HepG2 (cell line): ENCODE data around the gene KIAA1549. TPM values are rescaled to one million over a fixed set of nuclear protein-coding genes. Genes with fewer than 3 reads are reported as not detected.

Experiments used
- ATAC-seq: fragments of 200-7000 bp; cut with Tn5 transposase; 3 replicates; pipeline ENCODE4 v1.9.1; 2020; ENCODE audit warnings: mild to moderate bottlenecking, moderate library complexity
- BruUV-seq: library from RNA; stranded (reverse); fragments of 400-500 nt; replicated peaks from 2 replicates; lab custom pipeline; 2021; lab: Mats Ljungman, UMichigan
- CTCF ChIA-PET: fragments of 300-600 bp; formaldehyde crosslinking; extraction: SDS; loops from one replicate; lab custom pipeline; 2021; ENCODE audit warnings: low total read pairs, inconsistent platforms, low intra/inter-chr PET ratio; lab: Yijun Ruan, JAX
- POLR2A ChIA-PET: fragments of 350-600 bp; sonication (Branson Sonifier 250); formaldehyde crosslinking; loops from one replicate; lab custom pipeline; 2020; ENCODE audit warnings: antibody characterized with exemption, inconsistent platforms; lab: Yijun Ruan, JAX
- DNase-seq: peaks from one replicate; pipeline ENCODE4 v3.0.0-alpha.2; 2015; ENCODE audit warnings: low spot score
- FAIRE-seq: peaks from 3 replicates; lab custom pipeline; 2011; peaks lifted over from hg19 to GRCh38; lab: Jason Lieb, UNC
- H2AFZ ChIP-seq: one replicate; pipeline ENCODE4 v1.6.1; 2011; ENCODE audit warnings: low read length, inconsistent platforms
- H3K27ac ChIP-seq: fragments of 300-600 bp; 3 replicates; pipeline ENCODE4 v1.8.0; 2011; ENCODE audit warnings: mixed run types, mild to moderate bottlenecking, mixed read lengths, low read length, inconsistent platforms; ENCODE audit not compliant: insufficient read depth; ENCODE audit errors: extremely low read length
- H3K27me3 ChIP-seq, 2 experiments: fragments of 200-600 bp in 1 of 2; 2 replicates in 1 of 2; 3 replicates in 1 of 2; pipeline versions ENCODE4 v1.6.0 to v1.8.0; 2011; ENCODE audit warnings: low read length in 2 of 2, mild to moderate bottlenecking in 2 of 2, moderate library complexity in 2 of 2, inconsistent platforms in 1 of 2; ENCODE audit not compliant: insufficient read depth in 2 of 2, control insufficient read depth in 1 of 2
- H3K36me3 ChIP-seq, 2 experiments: fragments of 200-600 bp in 1 of 2; replicated peaks in 1 of 2; 2 replicates in 1 of 2; 3 replicates in 1 of 2; pipeline versions ENCODE4 v1.5.1 to v1.8.0; 2011; ENCODE audit warnings: low read length in 2 of 2, inconsistent platforms in 1 of 2; ENCODE audit not compliant: insufficient read depth in 2 of 2, control insufficient read depth in 1 of 2
- H3K4me1 ChIP-seq: 2 replicates; pipeline ENCODE4 v1.5.1; 2012; ENCODE audit warnings: low read length, inconsistent platforms; ENCODE audit not compliant: insufficient read depth
- H3K4me2 ChIP-seq: 2 replicates; pipeline ENCODE4 v1.6.0; 2011; ENCODE audit warnings: low read depth, low read length, inconsistent platforms
- H3K4me3 ChIP-seq, 3 experiments: fragments of 200-600 bp in 1 of 3; sonication (generic), shearing (Covaris generic) in 1 of 3; replicated peaks in 1 of 3; 2 replicates each; pipeline ENCODE4 v1.5.1; 2011 to 2016; ENCODE audit warnings: low read length in 3 of 3, inconsistent platforms in 2 of 3, low read depth in 2 of 3, mild to moderate bottlenecking in 2 of 3, control low read depth in 1 of 3, mixed read lengths in 1 of 3; ENCODE audit not compliant: insufficient read depth in 1 of 3
- H3K79me2 ChIP-seq: one replicate; pipeline ENCODE4 v1.6.1; 2011; ENCODE audit warnings: low read length, inconsistent platforms; ENCODE audit not compliant: insufficient read depth
- H3K9ac ChIP-seq: 2 replicates; pipeline ENCODE4 v1.6.0; 2011; ENCODE audit warnings: mild to moderate bottlenecking, low read depth, low read length, inconsistent platforms; ENCODE audit not compliant: insufficient read depth
- H3K9me3 ChIP-seq: 2 replicates; pipeline ENCODE4 v1.5.1; 2012; ENCODE audit warnings: mild to moderate bottlenecking, low read length
- H4K20me1 ChIP-seq: 2 replicates; pipeline ENCODE4 v1.6.0; 2011; ENCODE audit warnings: inconsistent platforms, mild to moderate bottlenecking, low read length, moderate library complexity; ENCODE audit not compliant: insufficient read depth
- ATAD3A ChIP-seq: sonication (generic); formaldehyde crosslinking; IDR thresholded peaks from 2 replicates; pipeline ENCODE4 v1.4.0; 2020; ENCODE audit warnings: missing genetic modification reagents
- IKZF1 ChIP-seq: fragments of 450-650 bp; IDR thresholded peaks from 2 replicates; pipeline ENCODE4 v1.7.1; 2016
- RORA ChIP-seq: sonication (generic); formaldehyde crosslinking; IDR thresholded peaks from 2 replicates; pipeline ENCODE4 v1.5.0; 2020; ENCODE audit warnings: mild to moderate bottlenecking, missing genetic modification reagents, moderate library complexity
- SRF ChIP-seq: IDR thresholded peaks from 2 replicates; pipeline ENCODE4 v1.6.1; 2011; ENCODE audit warnings: mild to moderate bottlenecking, low read depth, low read length, moderate library complexity
- WGBS: methylation state at CpG from one replicate; pipeline ENCODE4 v1.1.6; 2017; ENCODE audit warnings: low lambda C conversion rate; 5-methylcytosine and 5-hydroxymethylcytosine counted together
- in situ Hi-C: cut with HindIII; loops from 2 replicates; pipeline ENCODE4 v1.10.0; 2017; ENCODE audit warnings: low pct_unique_long_range_greater_than_20kb; ENCODE audit not compliant: extremely low pct_ligation_motif_present
- intact Hi-C: fragments of 100-400 bp; cut with micrococcal nuclease; formaldehyde crosslinking; loops from one replicate; pipeline ENCODE4 v1.10.0; 2022; ENCODE audit not compliant: unreplicated experiment
- polyA plus RNA-seq, 8 experiments: library from polyadenylated mRNA; depleted of rRNA in 3 of 8; stranded (reverse) in 7 of 8; unstranded in 1 of 8; fragments of >200 nt; fragmentation: Illumina TruSeq in 4 of 8; extraction: Trizol in 4 of 8; gene quantifications; 2 replicates each; pipeline versions ENCODE4 v1.2.1 to v1.2.3, GENCODE V29; 2011 to 2016; ENCODE audit warnings: low read depth in 4 of 8, missing spikeins in 1 of 8, mixed read lengths in 1 of 8; ENCODE audit not compliant: insufficient read depth in 1 of 8
- total RNA-seq, 5 experiments: library from RNA; depleted of rRNA; stranded (reverse); fragments of >200 nt; fragmentation: Illumina TruSeq; extraction: Trizol; gene quantifications; 2 replicates each; pipeline ENCODE4 v1.2.3, GENCODE V29; 2016; ENCODE audit warnings: low read depth in 1 of 5
- TF ChIP-seq, protein P1 (sequence below): sonication (generic); formaldehyde crosslinking; IDR thresholded peaks from 2 replicates; pipeline ENCODE4 v1.4.0; 2020; ENCODE audit warnings: missing genetic modification reagents, borderline replicate concordance
- TF ChIP-seq, protein P2 (sequence below): sonication (generic); formaldehyde crosslinking; IDR thresholded peaks from 2 replicates; pipeline ENCODE4 v1.5.1; 2020; ENCODE audit warnings: mild to moderate bottlenecking, missing genetic modification reagents, moderate library complexity
- TF ChIP-seq, protein P3 (sequence below): sonication (generic); formaldehyde crosslinking; conservative IDR thresholded peaks from 2 replicates; pipeline ENCODE4 v1.8.0; 2022; ENCODE audit warnings: low read depth, missing genetic modification reagents
- TF ChIP-seq, protein P4 (sequence below): sonication (generic); formaldehyde crosslinking; IDR thresholded peaks from 2 replicates; pipeline ENCODE4 v1.5.0; 2020; ENCODE audit warnings: mild to moderate bottlenecking, missing genetic modification reagents, moderate library complexity
- TF ChIP-seq, protein P5 (sequence below): sonication (generic); formaldehyde crosslinking; IDR thresholded peaks from 2 replicates; pipeline ENCODE4 v1.4.0; 2020; ENCODE audit warnings: missing genetic modification reagents

The KIAA1549 gene
- total and polyA plus RNA-seq, 2 of the 13 experiments (the other 11 are each of a cell fraction or from before 2014, with no cell fraction given): 1.1 to 1.8 TPM

DNA sequence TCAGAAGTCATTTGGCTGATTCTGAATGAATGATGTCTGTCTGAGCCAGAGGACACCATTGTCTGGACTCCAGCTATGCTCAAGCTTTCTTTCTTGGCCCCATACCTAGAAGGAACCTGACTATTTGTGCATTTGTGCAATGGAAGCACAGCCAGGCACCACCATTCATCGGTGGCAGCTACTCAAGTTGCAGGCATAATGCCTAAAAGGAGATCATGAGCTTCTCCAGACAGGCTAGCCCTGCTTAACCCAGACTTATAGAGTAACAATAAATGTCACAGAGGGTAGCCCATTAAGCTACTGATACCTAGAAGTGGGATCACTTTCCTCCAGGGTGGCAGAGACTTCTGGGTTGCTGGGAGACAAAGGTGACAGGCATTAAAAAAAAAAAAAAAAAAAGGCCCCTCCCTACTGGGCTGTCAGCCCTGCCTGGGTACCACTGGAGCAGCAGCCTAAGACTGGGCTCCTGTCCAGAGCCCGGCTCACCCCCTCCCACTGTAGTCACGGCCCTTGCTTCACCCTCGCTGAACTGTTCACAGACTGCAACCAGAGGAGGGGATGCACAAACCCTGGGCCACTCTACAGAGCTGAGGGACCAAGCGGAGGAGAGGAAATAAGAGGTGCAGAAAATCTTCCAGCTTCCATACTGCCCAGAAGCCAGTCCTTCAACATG, 107.8 kb downstream of the KIAA1549 start:
- Histone ChIP-seq H2AFZ (no peak overlapping the region), H3K4me1 (no peaks in the 10 kb centered on the region), H3K9me3 (no peaks in the 10 kb centered on the region), H3K4me2 (no peak overlapping the region), H3K36me3 (peaks cover 2 to 3% of the 10 kb centered on the region in 2 experiments; a peak in 2 of 5 replicates), H3K27me3 (no peaks in the 10 kb centered on the region), H3K4me3 (no peak overlapping the region), H3K27ac (no peak overlapping the region), H3K9ac (no peak overlapping the region), H4K20me1 (no peaks in the 10 kb centered on the region), H3K79me2 (no peaks in the 10 kb centered on the region)
- in situ Hi-C loops (no loop called here), intact Hi-C loops (no loop called here)
- CTCF ChIA-PET: no interaction called here
- FAIRE-seq (no peak), ATAC-seq (no peak), DNase-seq (no peak)
- WGBS: 91% methylated on average over 5 of the region's 5 CpGs
- BruUV-seq: no TSS peak
- POLR2A ChIA-PET: no interaction called here
- no peak for TF ChIP-seq IKZF1
- no peak for TF ChIP-seq RORA (CRISPR knock-in tag)
- TF ChIP-seq, protein P1, sequence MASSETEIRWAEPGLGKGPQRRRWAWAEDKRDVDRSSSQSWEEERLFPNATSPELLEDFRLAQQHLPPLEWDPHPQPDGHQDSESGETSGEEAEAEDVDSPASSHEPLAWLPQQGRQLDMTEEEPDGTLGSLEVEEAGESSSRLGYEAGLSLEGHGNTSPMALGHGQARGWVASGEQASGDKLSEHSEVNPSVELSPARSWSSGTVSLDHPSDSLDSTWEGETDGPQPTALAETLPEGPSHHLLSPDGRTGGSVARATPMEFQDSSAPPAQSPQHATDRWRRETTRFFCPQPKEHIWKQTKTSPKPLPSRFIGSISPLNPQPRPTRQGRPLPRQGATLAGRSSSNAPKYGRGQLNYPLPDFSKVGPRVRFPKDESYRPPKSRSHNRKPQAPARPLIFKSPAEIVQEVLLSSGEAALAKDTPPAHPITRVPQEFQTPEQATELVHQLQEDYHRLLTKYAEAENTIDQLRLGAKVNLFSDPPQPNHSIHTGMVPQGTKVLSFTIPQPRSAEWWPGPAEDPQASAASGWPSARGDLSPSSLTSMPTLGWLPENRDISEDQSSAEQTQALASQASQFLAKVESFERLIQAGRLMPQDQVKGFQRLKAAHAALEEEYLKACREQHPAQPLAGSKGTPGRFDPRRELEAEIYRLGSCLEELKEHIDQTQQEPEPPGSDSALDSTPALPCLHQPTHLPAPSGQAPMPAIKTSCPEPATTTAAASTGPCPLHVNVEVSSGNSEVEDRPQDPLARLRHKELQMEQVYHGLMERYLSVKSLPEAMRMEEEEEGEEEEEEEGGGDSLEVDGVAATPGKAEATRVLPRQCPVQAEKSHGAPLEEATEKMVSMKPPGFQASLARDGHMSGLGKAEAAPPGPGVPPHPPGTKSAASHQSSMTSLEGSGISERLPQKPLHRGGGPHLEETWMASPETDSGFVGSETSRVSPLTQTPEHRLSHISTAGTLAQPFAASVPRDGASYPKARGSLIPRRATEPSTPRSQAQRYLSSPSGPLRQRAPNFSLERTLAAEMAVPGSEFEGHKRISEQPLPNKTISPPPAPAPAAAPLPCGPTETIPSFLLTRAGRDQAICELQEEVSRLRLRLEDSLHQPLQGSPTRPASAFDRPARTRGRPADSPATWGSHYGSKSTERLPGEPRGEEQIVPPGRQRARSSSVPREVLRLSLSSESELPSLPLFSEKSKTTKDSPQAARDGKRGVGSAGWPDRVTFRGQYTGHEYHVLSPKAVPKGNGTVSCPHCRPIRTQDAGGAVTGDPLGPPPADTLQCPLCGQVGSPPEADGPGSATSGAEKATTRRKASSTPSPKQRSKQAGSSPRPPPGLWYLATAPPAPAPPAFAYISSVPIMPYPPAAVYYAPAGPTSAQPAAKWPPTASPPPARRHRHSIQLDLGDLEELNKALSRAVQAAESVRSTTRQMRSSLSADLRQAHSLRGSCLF (CRISPR knock-in tag): no peak
- TF ChIP-seq, protein P2, sequence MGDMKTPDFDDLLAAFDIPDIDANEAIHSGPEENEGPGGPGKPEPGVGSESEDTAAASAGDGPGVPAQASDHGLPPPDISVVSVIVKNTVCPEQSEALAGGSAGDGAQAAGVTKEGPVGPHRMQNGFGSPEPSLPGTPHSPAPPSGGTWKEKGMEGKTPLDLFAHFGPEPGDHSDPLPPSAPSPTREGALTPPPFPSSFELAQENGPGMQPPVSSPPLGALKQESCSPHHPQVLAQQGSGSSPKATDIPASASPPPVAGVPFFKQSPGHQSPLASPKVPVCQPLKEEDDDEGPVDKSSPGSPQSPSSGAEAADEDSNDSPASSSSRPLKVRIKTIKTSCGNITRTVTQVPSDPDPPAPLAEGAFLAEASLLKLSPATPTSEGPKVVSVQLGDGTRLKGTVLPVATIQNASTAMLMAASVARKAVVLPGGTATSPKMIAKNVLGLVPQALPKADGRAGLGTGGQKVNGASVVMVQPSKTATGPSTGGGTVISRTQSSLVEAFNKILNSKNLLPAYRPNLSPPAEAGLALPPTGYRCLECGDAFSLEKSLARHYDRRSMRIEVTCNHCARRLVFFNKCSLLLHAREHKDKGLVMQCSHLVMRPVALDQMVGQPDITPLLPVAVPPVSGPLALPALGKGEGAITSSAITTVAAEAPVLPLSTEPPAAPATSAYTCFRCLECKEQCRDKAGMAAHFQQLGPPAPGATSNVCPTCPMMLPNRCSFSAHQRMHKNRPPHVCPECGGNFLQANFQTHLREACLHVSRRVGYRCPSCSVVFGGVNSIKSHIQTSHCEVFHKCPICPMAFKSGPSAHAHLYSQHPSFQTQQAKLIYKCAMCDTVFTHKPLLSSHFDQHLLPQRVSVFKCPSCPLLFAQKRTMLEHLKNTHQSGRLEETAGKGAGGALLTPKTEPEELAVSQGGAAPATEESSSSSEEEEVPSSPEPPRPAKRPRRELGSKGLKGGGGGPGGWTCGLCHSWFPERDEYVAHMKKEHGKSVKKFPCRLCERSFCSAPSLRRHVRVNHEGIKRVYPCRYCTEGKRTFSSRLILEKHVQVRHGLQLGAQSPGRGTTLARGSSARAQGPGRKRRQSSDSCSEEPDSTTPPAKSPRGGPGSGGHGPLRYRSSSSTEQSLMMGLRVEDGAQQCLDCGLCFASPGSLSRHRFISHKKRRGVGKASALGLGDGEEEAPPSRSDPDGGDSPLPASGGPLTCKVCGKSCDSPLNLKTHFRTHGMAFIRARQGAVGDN: no peak
- TF ChIP-seq SRF: no peak
- TF ChIP-seq, protein P3, sequence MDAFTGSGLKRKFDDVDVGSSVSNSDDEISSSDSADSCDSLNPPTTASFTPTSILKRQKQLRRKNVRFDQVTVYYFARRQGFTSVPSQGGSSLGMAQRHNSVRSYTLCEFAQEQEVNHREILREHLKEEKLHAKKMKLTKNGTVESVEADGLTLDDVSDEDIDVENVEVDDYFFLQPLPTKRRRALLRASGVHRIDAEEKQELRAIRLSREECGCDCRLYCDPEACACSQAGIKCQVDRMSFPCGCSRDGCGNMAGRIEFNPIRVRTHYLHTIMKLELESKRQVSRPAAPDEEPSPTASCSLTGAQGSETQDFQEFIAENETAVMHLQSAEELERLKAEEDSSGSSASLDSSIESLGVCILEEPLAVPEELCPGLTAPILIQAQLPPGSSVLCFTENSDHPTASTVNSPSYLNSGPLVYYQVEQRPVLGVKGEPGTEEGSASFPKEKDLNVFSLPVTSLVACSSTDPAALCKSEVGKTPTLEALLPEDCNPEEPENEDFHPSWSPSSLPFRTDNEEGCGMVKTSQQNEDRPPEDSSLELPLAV: no peak
- TF ChIP-seq, protein P4, sequence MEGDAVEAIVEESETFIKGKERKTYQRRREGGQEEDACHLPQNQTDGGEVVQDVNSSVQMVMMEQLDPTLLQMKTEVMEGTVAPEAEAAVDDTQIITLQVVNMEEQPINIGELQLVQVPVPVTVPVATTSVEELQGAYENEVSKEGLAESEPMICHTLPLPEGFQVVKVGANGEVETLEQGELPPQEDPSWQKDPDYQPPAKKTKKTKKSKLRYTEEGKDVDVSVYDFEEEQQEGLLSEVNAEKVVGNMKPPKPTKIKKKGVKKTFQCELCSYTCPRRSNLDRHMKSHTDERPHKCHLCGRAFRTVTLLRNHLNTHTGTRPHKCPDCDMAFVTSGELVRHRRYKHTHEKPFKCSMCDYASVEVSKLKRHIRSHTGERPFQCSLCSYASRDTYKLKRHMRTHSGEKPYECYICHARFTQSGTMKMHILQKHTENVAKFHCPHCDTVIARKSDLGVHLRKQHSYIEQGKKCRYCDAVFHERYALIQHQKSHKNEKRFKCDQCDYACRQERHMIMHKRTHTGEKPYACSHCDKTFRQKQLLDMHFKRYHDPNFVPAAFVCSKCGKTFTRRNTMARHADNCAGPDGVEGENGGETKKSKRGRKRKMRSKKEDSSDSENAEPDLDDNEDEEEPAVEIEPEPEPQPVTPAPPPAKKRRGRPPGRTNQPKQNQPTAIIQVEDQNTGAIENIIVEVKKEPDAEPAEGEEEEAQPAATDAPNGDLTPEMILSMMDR (CRISPR knock-in tag): no peak
- TF ChIP-seq ATAD3A (CRISPR knock-in tag): no peak
- TF ChIP-seq, protein P5, sequence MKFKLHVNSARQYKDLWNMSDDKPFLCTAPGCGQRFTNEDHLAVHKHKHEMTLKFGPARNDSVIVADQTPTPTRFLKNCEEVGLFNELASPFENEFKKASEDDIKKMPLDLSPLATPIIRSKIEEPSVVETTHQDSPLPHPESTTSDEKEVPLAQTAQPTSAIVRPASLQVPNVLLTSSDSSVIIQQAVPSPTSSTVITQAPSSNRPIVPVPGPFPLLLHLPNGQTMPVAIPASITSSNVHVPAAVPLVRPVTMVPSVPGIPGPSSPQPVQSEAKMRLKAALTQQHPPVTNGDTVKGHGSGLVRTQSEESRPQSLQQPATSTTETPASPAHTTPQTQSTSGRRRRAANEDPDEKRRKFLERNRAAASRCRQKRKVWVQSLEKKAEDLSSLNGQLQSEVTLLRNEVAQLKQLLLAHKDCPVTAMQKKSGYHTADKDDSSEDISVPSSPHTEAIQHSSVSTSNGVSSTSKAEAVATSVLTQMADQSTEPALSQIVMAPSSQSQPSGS (CRISPR knock-in tag): no peak
